GM12892 (cell line): Measurements from ENCODE around the gene GALNT10.
"Not testable (repeated sequence)": the region's sequence is repeated elsewhere in the genome, so short reads cannot be mapped to it uniquely, and the experiment has no call there.

ENCODE experiments used
- DNase-seq: peaks from one replicate; pipeline ENCODE4 v3.0.0; 2011; ENCODE audit not compliant: insufficient read length
- FAIRE-seq: peaks from 2 replicates; lab custom pipeline; 2011; peaks lifted over from hg19 to GRCh38; lab: Jason Lieb, UNC
- POLR2A ChIP-seq: IDR thresholded peaks from 2 replicates; pipeline ENCODE4 v1.6.1; 2011; ENCODE audit warnings: low read depth, low read length, control low read depth
- POLR2AphosphoS5 ChIP-seq: IDR thresholded peaks from 2 replicates; pipeline ENCODE4 v1.6.1; 2011; ENCODE audit warnings: low read depth, low read length, control low read depth
- TAF1 ChIP-seq: IDR thresholded peaks from 2 replicates; pipeline ENCODE4 v1.6.1; 2011; ENCODE audit warnings: low read depth, mild to moderate bottlenecking, control low read depth, low read length, borderline replicate concordance

The GALNT10 gene

DNA sequence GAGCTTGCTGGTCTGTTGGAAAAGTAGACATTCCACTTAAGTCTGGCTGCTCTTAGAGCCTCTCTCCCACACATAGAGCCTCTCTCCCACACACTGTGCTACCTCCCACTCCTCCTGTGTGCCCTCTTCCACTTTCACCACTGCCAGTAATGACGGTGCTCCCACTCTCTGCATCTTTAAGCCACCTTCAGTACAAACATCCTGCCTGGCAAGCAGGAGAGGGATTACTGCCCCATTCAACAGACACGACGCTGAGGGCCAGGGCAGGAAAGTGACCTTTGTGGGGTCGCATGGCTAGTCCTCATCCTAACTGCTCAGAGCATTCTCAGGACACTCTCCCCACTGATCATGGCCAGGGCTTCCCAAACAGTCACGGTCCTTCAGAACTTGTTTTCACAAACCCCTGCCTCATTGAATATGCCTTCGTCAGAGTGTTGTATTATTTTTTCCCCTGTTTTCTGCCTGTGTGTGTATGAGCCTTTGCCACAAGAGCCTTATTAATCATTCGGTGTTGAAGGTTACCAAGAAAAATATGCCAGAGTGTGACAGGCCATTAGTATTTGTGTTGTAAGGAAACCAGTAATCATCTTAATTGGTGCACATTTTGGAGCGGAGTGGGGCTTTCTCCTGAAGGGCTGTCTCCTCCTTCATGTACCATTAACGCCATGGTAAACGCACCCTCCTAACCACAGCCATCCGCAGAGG, 168.1 kb downstream of the GALNT10 start:
- TF ChIP-seq POLR2AphosphoS5 (no peak), POLR2A (no peak), TAF1 (no peak)
- FAIRE-seq (no peak), DNase-seq (no peak)

DNA sequence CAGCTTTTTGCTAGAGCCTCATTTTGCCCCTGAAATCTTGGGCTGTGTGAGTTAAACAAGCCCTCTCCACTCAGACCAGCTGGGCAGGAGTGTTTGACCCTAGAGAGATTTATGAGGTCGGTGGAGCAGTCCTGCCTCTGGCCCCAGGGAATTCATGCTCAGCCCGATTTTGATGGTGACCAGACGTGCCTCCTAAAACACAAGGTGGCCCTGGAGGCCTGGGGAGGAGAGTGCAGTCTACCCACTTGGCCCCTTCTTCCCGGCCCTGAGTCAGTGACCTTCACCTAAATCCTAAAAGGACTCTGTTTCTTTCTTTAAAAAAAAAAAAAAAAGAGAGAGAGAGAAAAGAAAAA, 168.7 kb downstream of the GALNT10 start:
- no peak for DNase-seq
- FAIRE-seq, result no peak
- TF ChIP-seq POLR2A (no peak), POLR2AphosphoS5 (no peak), TAF1 (no peak)

- FAIRE-seq, DNase-seq: not testable (repeated sequence)
Observed at GRCh38 chr5:154360241-154360640, 169.7 kb downstream of the GALNT10 start.

DNA sequence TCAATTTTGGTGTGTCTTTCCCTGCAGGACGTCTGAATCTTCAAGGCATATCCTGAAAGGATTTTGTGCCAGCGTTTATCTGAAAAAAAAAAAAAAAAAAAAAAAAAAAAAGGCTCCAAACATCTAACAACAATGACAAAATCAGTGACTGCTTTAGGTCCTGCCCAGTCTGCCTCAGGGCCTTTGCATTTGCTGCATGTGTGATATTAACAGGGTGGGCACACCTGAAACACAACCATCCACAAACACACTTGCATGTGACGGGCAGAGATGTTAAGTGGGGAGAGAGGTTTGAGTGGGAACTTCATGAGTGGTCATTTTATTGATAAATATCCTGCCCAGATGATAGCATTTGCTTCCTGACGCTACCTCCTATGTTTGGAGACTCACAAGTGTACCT, 172.9 kb downstream of the GALNT10 start:
- no peak for TF ChIP-seq POLR2AphosphoS5
- no peak for TF ChIP-seq TAF1
- TF ChIP-seq POLR2A, result no peak
- no peak for DNase-seq
- no peak for FAIRE-seq

GRCh38 chr5:154364771-154365170, 174.2 kb downstream of the GALNT10 start:
- no peak for FAIRE-seq
- no peak for TF ChIP-seq POLR2AphosphoS5
- no peak for TF ChIP-seq TAF1
- TF ChIP-seq POLR2A, result no peak
- DNase-seq, result no peak

GRCh38 chr5:154365823-154366222, 175.3 kb downstream of the GALNT10 start:
- no peak for TF ChIP-seq POLR2AphosphoS5
- TF ChIP-seq TAF1, result no peak
- no peak for TF ChIP-seq POLR2A
- FAIRE-seq, result no peak
- no peak for DNase-seq

DNA sequence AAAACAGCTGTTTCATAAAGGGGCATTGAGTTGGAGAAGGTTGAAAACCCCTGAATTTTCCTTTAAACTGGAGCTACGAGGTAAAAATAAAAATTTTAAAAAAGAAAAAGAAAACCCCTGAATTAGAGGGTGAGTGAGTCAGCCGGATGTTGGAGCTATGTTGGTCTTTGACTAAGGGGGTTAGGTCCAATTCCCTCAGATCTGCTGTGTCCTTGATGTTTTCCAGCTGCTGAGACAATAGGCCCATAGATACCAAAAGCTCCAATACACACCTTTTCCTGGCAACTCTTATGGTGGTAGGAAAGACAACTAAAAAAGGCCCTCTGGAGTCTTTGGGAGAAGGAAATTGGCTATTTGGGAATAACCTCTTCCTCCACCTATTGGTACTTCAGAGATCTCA, 175.8 kb downstream of the GALNT10 start:
- TF ChIP-seq POLR2AphosphoS5, result no peak
- no peak for FAIRE-seq
- no peak for DNase-seq

DNA sequence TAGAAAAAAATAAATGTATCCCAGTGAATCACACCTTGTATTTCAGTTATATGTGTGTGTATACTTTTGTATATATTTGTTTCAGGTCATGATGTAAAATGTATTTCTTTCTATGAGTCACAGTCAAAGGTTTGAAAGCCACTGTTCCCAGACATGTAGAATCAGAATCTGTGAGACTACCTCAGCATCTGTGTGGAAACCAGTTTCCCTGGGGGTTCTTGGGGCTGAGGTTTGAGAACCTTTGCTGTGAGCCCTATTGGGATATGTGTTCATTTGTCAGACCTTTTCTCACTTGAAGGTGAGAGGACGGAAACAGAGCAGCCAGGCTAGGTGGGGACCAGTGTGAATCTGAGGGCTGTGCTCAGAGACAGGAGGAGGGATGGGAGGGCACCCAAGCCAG, 176.6 kb downstream of the GALNT10 start:
- no peak for DNase-seq
- no peak for FAIRE-seq
- no peak for TF ChIP-seq POLR2AphosphoS5
- TF ChIP-seq TAF1, result no peak
- TF ChIP-seq POLR2A, result no peak

DNA sequence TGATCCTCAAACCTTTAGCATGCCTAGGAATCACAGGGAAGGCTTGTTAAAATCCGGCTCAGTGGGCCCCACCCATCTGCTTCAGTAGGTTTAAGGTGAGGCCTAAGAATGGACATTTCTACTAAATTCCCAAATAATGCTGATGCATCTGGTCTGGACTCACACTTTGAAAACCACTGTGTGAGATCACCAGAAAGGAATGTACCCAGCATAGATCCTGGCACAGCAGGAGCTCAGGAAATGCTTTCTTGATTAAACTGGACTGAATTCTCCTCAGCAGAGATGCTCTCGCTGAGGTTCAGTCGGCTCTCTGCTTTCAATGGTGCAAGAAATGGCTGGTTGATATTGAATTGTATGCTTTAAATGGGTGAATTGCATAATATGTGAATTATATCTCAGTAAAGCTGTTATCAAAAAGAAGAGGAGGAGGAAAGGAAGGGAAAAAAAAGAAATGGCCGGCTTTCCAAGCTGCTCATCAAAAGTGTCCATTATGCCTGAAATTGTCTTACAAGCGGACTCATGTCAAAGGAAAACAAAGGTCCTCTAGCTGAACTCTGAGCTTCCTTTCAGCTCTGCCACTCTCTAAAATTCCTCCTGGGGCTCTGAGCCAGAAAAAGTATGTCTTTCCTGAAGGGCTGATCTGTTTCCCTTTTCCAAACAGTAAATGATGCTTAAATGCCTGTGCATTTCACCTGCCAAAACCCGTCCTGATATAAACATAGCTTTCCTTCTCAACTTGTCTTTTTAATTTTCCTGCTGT, 177.7 kb downstream of the GALNT10 start:
- FAIRE-seq, result no peak
- DNase-seq, result no peak
- TF ChIP-seq POLR2AphosphoS5, result no peak
- no peak for TF ChIP-seq POLR2A
- no peak for TF ChIP-seq TAF1

- DNase-seq (no peak), FAIRE-seq (no peak)
- TF ChIP-seq POLR2A, result no peak
- no peak for TF ChIP-seq TAF1
- TF ChIP-seq POLR2AphosphoS5, result no peak
Observed at GRCh38 chr5:154369682-154370081, 179.1 kb downstream of the GALNT10 start.

DNA sequence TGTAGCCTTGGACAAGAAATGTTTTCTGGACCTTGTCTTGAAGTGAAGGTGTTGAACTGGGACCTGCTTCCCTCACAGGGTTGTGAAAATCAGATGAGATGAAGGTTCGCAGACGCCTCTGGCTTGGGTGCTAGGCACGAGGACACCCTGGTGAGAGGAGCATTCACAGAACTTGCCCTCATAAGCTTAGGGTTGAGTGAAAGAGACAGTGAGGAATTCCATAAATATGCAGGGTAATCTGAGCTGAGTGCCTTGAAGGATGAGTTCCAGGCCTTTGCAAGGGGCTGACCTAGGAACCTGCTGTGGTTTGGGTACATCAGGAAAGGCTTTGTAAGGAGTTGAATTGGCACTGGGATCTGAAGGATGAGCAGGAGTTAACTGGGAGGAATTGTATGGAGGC, 179.6 kb downstream of the GALNT10 start:
- FAIRE-seq (no peak), DNase-seq (no peak)
- TF ChIP-seq POLR2A (no peak), TAF1 (no peak), POLR2AphosphoS5 (no peak)

GRCh38 chr5:154370813-154371212, 180.3 kb downstream of the GALNT10 start:
- TF ChIP-seq POLR2AphosphoS5 (no peak), POLR2A (no peak)
- DNase-seq (no peak), FAIRE-seq (no peak)

DNA sequence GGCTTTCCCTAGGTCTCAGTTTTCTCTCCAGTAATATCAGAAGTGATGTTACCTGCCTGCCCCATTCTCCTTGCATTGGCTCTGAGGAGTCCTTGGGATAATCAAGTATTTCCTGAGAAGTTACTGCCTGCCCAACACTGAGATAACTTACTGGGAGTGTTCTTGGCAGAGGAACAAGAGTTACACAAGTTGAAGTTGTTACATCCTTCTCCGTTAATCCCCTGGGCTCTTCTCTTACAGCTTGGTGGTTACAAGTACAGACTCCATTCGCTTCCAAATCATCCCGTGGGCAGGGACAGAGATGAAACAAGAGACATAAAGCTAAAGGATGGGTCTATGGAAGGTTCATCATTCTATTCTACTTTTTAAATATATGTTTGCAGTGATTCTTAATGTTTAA, 181.2 kb downstream of the GALNT10 start:
- TF ChIP-seq TAF1 (no peak), POLR2A (no peak), POLR2AphosphoS5 (no peak)
- FAIRE-seq (no peak), DNase-seq (no peak)
